Lung microvascular endothelial cell (primary cell): ENCODE measurements around the gene RAPGEF2. TPM values are rescaled to one million over a fixed set of nuclear protein-coding genes. Genes with fewer than 3 reads are reported as not detected.

Source experiments
- DNase-seq, 2 donors: peaks; one replicate each; pipeline versions ENCODE4 v3.0.0 to v3.0.0-alpha.2; 2010; ENCODE audit warnings: low read depth in 2 of 2
- total RNA-seq: library from RNA; depleted of rRNA; stranded (reverse); fragments of >200 nt; gene quantifications from 2 replicates; pipeline ENCODE4 v1.2.1, GENCODE V29; 2014

Gene RAPGEF2
- total RNA-seq, 1 donor from 2014 or later, result 80.6 TPM

GRCh38 chr4:159272273-159273140 lies 169.6 kb downstream of the RAPGEF2 start:
- peak; percentile 29 to 31 for DNase-seq

- DNase-seq, result peak; percentile 85 to 92
These were observed 170.2 kb downstream of the RAPGEF2 start for GRCh38 chr4:159273141-159273438.

- no peak for DNase-seq
These were observed 171.0 kb downstream of the RAPGEF2 start for GRCh38 chr4:159273841-159274240.

- no peak for DNase-seq
These were observed 175.5 kb downstream of the RAPGEF2 start for GRCh38 chr4:159278399-159278798.

GRCh38 chr4:159279084-159279483 lies 176.2 kb downstream of the RAPGEF2 start:
- DNase-seq, result no peak

- DNase-seq, result no peak
These were observed 177.7 kb downstream of the RAPGEF2 start for GRCh38 chr4:159280442-159281172.

- DNase-seq, result no peak
These were observed 178.9 kb downstream of the RAPGEF2 start for GRCh38 chr4:159281771-159282170.

GRCh38 chr4:159282329-159282728 lies 179.4 kb downstream of the RAPGEF2 start:
- DNase-seq, result no peak

- no peak for DNase-seq
These were observed 180.1 kb downstream of the RAPGEF2 start for GRCh38 chr4:159282944-159283343.

GRCh38 chr4:159283696-159284095 lies 180.8 kb downstream of the RAPGEF2 start:
- DNase-seq, result peak in 1 of 2 donors; percentile 81

- no peak for DNase-seq
These were observed 181.2 kb downstream of the RAPGEF2 start for GRCh38 chr4:159284113-159284512.

GRCh38 chr4:159284733-159285132 lies 181.9 kb downstream of the RAPGEF2 start:
- DNase-seq, result no peak

GRCh38 chr4:159287767-159288166 lies 184.9 kb downstream of the RAPGEF2 start:
- DNase-seq, result no peak

- DNase-seq, result no peak
These were observed 186.8 kb downstream of the RAPGEF2 start for GRCh38 chr4:159289682-159290081.

- DNase-seq, result peak in 1 of 2 donors; percentile 26
These were observed 187.6 kb downstream of the RAPGEF2 start for GRCh38 chr4:159290321-159291030.

GRCh38 chr4:159291176-159291575 lies 188.3 kb downstream of the RAPGEF2 start:
- no peak for DNase-seq

GRCh38 chr4:159292137-159292896 lies 189.4 kb downstream of the RAPGEF2 start:
- DNase-seq, result no peak

- DNase-seq, result no peak
These were observed 191.1 kb downstream of the RAPGEF2 start for GRCh38 chr4:159293811-159294515.

GRCh38 chr4:159296061-159296460 lies 193.2 kb downstream of the RAPGEF2 start:
- peak in 1 of 2 donors; percentile 76 for DNase-seq

GRCh38 chr4:159297091-159297490 lies 194.2 kb downstream of the RAPGEF2 start:
- DNase-seq, result no peak

- DNase-seq, result peak; percentile 19 to 39
These were observed 195.6 kb downstream of the RAPGEF2 start for GRCh38 chr4:159298502-159298901.
